ENCODE measurements around the gene TUBA4A.

TUBA4A gene

DNA sequence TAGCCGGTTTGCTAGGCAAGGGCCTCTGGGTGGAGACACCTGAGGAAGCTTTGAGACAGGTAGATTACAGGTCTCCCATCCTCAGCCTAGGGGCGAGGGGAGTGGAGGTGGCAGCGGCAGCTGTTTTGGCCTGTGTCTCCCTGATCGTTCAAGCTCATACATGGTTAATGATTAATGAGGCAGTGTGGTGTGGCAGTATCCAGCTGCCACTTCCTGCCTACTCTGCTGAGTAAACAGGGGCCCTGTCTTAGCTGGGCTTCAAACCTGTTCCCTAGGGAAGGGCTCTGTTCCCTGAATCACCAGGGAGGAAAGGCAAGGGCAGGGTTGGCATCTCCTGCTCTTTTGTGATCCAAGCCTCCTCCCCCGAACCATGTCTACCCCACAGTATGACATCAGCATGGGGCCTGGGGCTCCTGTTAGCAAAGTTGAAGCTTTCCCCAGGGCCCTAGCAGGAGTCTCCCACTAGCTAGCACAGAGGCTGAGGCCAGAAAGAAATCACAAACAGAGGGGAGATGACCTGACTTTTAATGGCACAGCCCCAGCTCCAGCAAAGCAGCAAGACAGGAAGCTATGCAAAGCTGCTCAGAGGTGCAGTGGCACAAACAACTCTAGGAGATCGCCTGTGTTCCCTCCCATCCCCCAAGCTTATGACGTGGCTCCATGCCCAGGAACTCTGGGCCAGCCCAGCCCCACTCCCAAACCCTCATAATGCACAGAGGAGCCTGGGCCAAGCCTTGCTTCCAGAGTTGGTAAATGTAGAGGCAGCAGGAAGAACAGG, 4.3 kb downstream of the TUBA4A start:
- Histone ChIP-seq H3K9me3 (no peaks in the 10 kb centered on the region; the same call in none of the 2 replicates), H3K4me1 (peaks cover 15% of the 10 kb centered on the region), H3K27me3 (ENCODE audit: low read depth) (peaks cover 6% of the 10 kb centered on the region), H3K36me3 (replicated peaks) (peaks cover 28% of the 10 kb centered on the region), H3K4me3 (no peak overlapping the region)
- in situ Hi-C loops (cut with MboI; ENCODE audit: low sequenced_read_pairs) = no loop called here
- DNase-seq (ENCODE audit: low spot score in 2 of 2) = no peak

DNA sequence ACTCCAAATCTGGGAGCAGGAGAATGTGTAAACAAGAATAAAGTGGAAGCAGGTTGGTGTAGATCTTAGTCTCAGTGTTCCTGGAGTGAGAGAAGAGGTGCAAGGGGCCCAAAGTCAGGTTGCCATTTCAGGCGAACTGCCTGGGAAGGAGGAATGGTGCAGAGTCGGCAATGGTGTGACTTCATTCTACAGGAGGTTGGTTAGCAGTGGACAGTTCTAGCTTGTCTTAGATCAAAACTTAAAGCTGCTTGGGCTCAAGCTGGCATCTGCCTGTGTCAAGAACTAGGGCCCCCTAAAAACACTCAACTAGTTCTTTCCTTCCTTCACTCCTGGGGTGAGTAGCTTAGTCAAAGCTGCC, 4.9 kb downstream of the TUBA4A start:
- Histone ChIP-seq H3K9me3 (no peaks in the 10 kb centered on the region; the same call in none of the 2 replicates), H3K4me1 (peaks cover 15% of the 10 kb centered on the region), H3K4me3 (no peak overlapping the region), H3K36me3 (replicated peaks) (peaks cover 28% of the 10 kb centered on the region), H3K27me3 (ENCODE audit: low read depth) (no peaks in the 10 kb centered on the region; the same call in 1 of the 2 replicates)
- no peak for DNase-seq (ENCODE audit: low spot score in 2 of 2)
- in situ Hi-C loops (cut with MboI; ENCODE audit: low sequenced_read_pairs) = no loop called here

DNA sequence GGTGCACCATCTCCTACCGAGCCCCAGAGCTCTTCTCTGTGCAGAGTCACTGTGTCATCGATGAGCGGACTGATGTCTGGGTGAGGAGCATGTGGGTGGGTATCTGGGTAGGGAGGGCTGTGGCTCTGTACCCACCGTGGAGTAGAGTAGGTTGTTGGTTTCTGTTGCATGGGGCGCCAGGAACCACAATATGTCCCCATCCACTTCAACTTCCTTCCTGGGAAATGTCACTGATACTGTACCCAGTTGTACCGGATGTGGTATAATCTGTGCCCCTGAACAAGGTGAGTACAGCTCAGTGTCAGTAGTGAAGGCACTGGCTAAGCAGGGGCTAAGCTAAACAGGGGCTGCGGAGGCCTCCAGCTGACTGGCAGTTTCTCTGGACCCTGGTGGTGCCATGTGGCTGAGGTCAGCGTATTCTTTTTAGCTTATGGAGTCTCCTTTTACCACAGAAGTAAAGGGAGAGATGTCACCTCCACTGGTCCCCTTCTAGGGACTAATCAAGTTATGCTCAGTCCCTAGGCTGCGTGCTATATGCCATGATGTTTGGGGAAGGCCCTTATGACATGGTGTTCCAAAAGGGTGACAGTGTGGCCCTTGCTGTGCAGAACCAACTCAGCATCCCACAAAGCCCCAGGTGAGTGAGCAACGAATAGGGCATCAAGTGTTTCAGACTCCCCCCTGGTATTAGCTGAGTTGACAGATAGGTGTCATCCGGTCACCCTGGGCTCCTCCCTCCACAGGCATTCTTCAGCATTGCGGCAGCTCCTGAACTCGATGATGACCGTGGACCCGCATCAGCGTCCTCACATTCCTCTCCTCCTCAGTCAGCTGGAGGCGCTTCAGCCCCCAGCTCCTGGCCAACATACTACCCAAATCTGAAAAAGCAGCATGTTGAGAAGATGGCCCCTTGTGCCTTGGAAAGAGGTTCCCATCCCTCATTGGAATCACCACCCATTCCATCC, 5.8 kb downstream of the TUBA4A start:
- H3K27me3 ChIP-seq (ENCODE audit: low read depth) = no peaks in the 10 kb centered on the region
- H3K4me1 ChIP-seq = peaks cover 14% of the 10 kb centered on the region
- no peaks in the 10 kb centered on the region; the same call in none of the 2 replicates for H3K9me3 ChIP-seq
- H3K4me3 ChIP-seq = no peak overlapping the region
- in situ Hi-C loops (cut with MboI; ENCODE audit: low sequenced_read_pairs) = no loop called here
- peaks cover 28% of the 10 kb centered on the region for H3K36me3 ChIP-seq (replicated peaks)
- no peak for DNase-seq (ENCODE audit: low spot score in 2 of 2)

DNA sequence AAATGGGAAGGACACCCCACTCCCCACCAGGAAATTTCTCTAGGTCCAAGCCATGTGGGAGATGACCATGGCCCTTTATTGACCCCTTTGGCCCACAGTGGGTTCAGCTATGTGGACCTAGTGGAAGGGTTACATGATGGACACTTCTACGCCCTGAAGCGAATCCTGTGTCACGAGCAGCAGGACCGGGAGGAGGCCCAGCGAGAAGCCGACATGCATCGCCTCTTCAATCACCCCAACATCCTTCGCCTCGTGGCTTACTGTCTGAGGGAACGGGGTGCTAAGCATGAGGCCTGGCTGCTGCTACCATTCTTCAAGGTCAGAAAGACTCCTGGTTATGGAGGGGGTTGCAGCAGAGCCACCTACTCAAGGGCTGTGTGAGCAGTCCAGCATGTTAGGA, 7.2 kb downstream of the TUBA4A start:
- no peak for DNase-seq (ENCODE audit: low spot score in 2 of 2)
- H3K4me1 ChIP-seq = peaks cover 5% of the 10 kb centered on the region
- H3K9me3 ChIP-seq = no peaks in the 10 kb centered on the region; the same call in none of the 2 replicates
- H3K27me3 ChIP-seq (ENCODE audit: low read depth) = no peaks in the 10 kb centered on the region
- peaks cover 26% of the 10 kb centered on the region for H3K36me3 ChIP-seq (replicated peaks)
- in situ Hi-C loops (cut with MboI; ENCODE audit: low sequenced_read_pairs) = no loop called here
- H3K4me3 ChIP-seq = no peak overlapping the region; the same call in 1 of the 2 replicates

DNA sequence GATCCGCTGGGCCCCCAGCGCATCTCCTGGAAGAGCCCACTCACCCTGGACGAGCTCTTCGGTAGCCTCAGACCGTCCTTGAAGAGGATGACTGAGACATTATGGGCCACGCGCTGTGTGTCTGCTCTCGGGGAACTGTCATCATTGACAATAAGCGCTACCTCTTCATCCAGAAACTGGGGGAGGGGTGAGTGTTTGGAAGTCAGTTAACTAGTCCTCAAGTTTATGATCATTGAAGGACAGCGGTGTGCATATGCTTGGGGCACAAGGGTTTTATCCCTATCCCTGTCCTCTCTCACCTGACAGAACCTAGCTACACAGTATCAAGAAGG, 7.9 kb downstream of the TUBA4A start:
- no peaks in the 10 kb centered on the region for H3K27me3 ChIP-seq (ENCODE audit: low read depth)
- no peak for DNase-seq (ENCODE audit: low spot score in 2 of 2)
- H3K9me3 ChIP-seq = no peaks in the 10 kb centered on the region; the same call in none of the 2 replicates
- peaks cover 20% of the 10 kb centered on the region for H3K36me3 ChIP-seq (replicated peaks)
- in situ Hi-C loops (cut with MboI; ENCODE audit: low sequenced_read_pairs) = no loop called here
- peak overlapping the region; percentile 89 for H3K4me3 ChIP-seq
- peaks cover 5% of the 10 kb centered on the region for H3K4me1 ChIP-seq

DNA sequence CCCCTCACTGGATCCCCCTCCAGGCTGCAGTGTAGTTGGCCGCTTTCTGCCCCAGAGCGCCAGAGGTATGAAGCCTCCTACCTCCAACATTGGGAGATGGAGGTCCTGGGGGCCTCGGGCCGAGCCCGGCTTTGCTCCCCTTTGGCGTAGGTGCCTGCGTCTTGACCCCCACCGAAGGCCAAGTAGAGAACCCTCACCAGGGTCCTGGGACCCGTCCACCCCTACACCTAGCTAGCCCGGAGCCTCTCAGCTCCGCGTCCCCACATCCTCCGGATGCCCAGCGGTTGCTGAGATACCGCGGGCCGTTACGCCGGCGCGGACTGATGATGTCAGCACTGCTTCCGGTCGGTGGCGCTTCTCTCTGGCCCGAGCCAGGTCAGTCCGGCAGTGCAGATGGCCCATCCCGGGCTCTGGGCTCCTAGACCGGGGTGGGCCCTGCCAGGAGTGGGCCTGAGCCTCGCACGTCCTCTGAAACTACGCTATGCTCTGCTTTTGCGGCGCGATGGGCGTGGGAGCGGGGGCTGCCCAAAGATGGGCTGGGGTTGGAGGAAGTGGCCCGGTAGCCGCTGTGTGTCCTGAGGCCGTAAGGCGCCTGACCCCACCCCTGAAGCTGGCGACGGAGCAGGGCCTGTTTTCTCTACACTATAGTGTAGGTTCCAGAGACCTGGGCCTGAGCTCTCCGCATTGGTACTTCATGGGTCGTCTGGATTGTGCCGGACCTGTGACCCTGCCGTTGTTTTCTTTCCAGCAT, 8.4 kb downstream of the TUBA4A start, which contains the start of the genes GLB1L and STK16:
TSS of gene GLB1L (minus strand) at position 297 of the 751 bp plus-strand sequence. CDS start 1,871 bp downstream, outside the sequence.
TSS of gene STK16 (plus strand) at position 332 of the 751 bp plus-strand sequence. CDS start 521 bp downstream, outside the sequence.
- H3K36me3 ChIP-seq (replicated peaks) = peaks cover 16% of the 10 kb centered on the region
- peaks cover 5% of the 10 kb centered on the region for H3K4me1 ChIP-seq
- no peaks in the 10 kb centered on the region for H3K27me3 ChIP-seq (ENCODE audit: low read depth)
- DNase-seq (ENCODE audit: low spot score in 2 of 2) = peak; percentile 68 to 93
- no peaks in the 10 kb centered on the region; the same call in none of the 2 replicates for H3K9me3 ChIP-seq
- in situ Hi-C loops (cut with MboI; ENCODE audit: low sequenced_read_pairs) = no loop called here
- H3K4me3 ChIP-seq = peak within 1 kb of the TSS; percentile 89

DNA sequence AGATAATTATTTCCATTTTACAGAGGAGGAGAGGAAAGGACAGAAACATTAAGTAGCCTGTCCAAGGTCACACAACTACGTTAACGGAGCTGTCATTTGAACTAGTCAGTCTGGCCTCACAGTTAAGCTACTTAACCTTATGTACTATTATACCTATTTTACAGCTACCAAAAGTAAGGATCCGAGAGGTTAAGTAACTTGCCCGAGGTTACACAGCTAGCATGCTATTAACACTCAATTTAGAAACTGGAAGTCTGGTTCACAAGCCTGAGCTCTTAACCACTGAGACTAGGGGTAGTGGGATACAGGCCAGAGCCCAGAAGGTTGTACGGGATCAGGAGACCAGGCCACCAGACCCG, 8.9 kb downstream of the TUBA4A start:
- Histone ChIP-seq H3K9me3 (no peaks in the 10 kb centered on the region; the same call in none of the 2 replicates), H3K36me3 (replicated peaks) (peaks cover 14% of the 10 kb centered on the region), H3K4me1 (peaks cover 5% of the 10 kb centered on the region), H3K4me3 (peak overlapping the region; percentile 89), H3K27me3 (ENCODE audit: low read depth) (no peaks in the 10 kb centered on the region)
- no peak for DNase-seq (ENCODE audit: low spot score in 2 of 2)
- in situ Hi-C loops (cut with MboI; ENCODE audit: low sequenced_read_pairs) = no loop called here

DNA sequence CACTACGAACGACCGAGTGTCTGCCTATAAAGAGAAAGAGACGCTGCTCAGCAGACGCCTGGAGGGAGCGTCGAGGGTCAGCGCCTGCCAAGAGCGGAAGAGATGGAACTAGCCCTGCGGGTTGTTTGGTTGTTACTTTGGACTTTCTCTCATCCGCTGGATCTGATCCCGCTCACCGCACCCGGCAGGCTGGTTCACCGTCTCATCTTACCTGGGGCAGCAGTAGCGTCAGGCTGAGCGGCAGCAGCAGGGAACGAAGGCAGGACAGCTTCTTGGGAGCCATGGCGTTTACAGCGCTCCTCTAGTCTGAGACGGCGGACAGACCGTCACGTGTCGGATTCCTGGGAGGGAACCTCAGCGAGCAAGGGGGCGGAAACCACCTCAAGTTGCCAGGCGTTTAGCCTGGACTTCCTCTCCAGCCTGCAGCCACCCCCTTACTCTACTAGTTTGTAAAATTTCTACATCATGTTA, 10.4 kb downstream of the TUBA4A start:
- Histone ChIP-seq H3K4me3 (no peak overlapping the region), H3K36me3 (replicated peaks) (peaks cover 17% of the 10 kb centered on the region), H3K4me1 (peaks cover 5% of the 10 kb centered on the region), H3K9me3 (no peaks in the 10 kb centered on the region; the same call in none of the 2 replicates), H3K27me3 (ENCODE audit: low read depth) (no peaks in the 10 kb centered on the region)
- DNase-seq (ENCODE audit: low spot score in 2 of 2) = no peak
- in situ Hi-C loops (cut with MboI; ENCODE audit: low sequenced_read_pairs) = no loop called here

DNA sequence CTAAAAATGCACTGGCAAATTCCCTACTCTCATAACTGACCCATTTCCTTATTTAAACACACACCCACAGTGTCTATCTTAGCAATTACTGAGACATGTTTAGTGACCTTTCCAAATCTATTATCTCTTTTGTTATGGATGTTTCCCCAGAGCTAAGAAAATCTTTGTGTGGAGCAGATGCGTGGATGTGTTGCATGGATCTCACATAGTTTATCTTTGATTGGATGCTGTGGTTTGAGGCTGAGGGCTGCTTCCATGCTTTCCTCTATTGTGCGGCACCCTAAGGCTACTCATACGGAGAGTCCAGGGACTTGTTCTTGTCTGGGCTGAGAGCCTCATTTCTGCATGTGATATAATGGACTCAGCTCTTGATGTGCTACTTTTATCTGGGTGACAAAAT, 19.4 kb downstream of the TUBA4A start:
- H3K4me1 ChIP-seq = peaks cover 8% of the 10 kb centered on the region
- H3K36me3 ChIP-seq (replicated peaks) = peaks cover 57% of the 10 kb centered on the region

DNA sequence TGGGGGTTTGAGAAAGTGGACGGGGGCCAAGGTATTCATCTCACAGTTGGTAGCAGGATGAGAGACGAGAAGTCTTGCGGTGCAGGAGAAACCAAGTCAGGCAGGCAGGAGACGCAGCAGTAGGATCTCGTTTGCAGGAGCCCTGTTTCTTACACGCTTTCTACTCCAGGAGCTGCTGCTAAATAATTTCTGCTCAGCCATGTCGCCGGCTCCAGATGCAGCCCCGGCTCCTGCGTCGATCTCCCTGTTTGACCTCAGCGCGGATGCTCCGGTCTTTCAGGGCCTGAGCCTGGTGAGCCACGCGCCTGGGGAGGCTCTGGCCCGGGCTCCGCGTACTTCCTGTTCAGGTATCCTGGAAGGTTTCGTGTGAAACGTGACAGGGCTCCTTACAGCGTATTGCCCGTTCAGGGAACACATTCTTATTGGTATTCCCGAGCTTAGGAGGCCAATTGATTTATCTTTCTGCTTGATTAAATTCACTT, 23.6 kb downstream of the TUBA4A start:
- Histone ChIP-seq H3K36me3 (replicated peaks) (peaks cover 44% of the 10 kb centered on the region), H3K27me3 (ENCODE audit: low read depth) (no peaks in the 10 kb centered on the region), H3K9me3 (no peaks in the 10 kb centered on the region), H3K4me1 (peaks cover 17% of the 10 kb centered on the region), H3K4me3 (peak overlapping the region; percentile 68)
- peak; percentile 12 to 60 for DNase-seq (ENCODE audit: low spot score in 2 of 2)
- in situ Hi-C loops (cut with MboI; ENCODE audit: low sequenced_read_pairs) = no loop called here

More for the DNA sequence above, 19.4 kb downstream of the TUBA4A start:
- Histone ChIP-seq H3K27me3 (ENCODE audit: low read depth) (no peaks in the 10 kb centered on the region), H3K9me3 (no peaks in the 10 kb centered on the region), H3K4me3 (no peak overlapping the region)
- in situ Hi-C loops (cut with MboI; ENCODE audit: low sequenced_read_pairs) = no loop called here
- no peak for DNase-seq (ENCODE audit: low spot score in 2 of 2)

DNA sequence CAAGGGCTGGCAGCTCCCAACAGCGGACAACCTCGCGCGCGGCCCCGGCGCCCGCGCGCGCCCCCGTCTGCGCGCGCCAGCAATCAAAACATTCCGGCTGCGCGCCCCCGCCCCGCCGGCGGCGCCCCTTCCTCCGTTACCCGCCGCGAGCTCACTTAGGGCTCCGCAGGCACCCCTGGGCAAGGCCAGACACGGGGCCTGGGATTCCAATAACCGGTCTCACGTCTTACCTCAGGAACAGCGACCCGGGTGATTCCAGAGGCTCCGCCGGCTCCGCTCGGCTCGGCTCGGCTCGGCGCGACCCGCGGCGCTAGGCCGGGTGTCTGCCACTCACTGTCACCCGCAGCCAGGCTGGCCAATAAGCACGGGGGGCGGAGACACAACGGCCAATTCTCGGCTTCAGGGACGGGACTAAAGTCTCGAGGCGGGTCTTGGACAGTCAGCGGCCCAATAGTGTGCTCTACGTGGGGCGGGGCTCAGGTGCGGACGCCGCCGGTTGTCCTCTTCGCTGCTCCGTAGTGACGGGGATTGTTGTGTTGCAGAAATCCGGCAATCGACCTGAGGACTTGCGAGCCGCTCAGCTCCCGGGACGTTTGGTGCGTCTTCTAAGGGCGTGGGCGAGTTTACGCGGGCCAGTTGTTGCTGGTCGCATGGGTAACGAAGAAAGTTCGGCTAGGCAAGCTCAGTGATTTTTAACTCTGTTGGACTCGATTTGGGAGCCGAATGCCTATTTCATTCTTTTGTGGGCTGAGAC, 24.2 kb downstream of the TUBA4A start, which contains the start of the genes ANKZF1 and ATG9A:
TSS of gene ANKZF1 (plus strand) at position 502 of the 754 bp plus-strand sequence. CDS start 452 bp downstream, outside the sequence.
TSS of gene ATG9A (minus strand) at position 332 of the 754 bp plus-strand sequence. CDS start 1,612 bp downstream, outside the sequence.
- in situ Hi-C loops (cut with MboI; ENCODE audit: low sequenced_read_pairs) = no loop called here
- H3K27me3 ChIP-seq (ENCODE audit: low read depth) = no peaks in the 10 kb centered on the region
- peak within 1 kb of the TSS; percentile 68 for H3K4me3 ChIP-seq
- peaks cover 44% of the 10 kb centered on the region for H3K36me3 ChIP-seq (replicated peaks)
- peaks cover 17% of the 10 kb centered on the region for H3K4me1 ChIP-seq
- no peaks in the 10 kb centered on the region for H3K9me3 ChIP-seq
- DNase-seq (ENCODE audit: low spot score in 2 of 2) = peak; percentile 98 to 99

DNA sequence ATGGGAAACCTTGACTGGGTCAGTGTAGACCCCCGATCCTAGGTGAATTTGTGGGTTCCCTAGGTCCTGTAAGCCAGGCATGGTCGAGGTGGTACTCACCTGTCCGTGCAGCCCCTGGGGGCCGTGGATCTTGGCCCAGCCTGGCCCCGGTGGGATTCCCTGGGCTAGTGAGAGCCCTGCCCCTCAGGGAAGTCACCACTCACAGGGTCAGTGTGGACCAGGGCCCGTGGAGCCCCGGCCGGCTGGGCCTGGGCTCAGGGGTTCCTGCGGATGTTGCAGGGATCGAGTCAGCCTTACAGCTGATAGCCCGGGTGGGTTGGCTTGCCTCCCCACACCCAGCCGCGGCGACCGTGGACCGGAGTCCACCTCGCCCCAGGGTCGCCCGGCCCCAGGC, 24.8 kb downstream of the TUBA4A start:
- H3K4me1 ChIP-seq = peaks cover 17% of the 10 kb centered on the region
- no peaks in the 10 kb centered on the region for H3K27me3 ChIP-seq (ENCODE audit: low read depth)
- in situ Hi-C loops (cut with MboI; ENCODE audit: low sequenced_read_pairs) = no loop called here
- no peaks in the 10 kb centered on the region for H3K9me3 ChIP-seq
- no peak for DNase-seq (ENCODE audit: low spot score in 2 of 2)
- peaks cover 44% of the 10 kb centered on the region for H3K36me3 ChIP-seq (replicated peaks)
- H3K4me3 ChIP-seq = peak overlapping the region; percentile 68
